ENCODE data around the gene BEST4.
"Not testable (repeated sequence)": the region's sequence is repeated elsewhere in the genome, so short reads cannot be mapped to it uniquely, and the experiment has no call there.

Gene BEST4

DNA sequence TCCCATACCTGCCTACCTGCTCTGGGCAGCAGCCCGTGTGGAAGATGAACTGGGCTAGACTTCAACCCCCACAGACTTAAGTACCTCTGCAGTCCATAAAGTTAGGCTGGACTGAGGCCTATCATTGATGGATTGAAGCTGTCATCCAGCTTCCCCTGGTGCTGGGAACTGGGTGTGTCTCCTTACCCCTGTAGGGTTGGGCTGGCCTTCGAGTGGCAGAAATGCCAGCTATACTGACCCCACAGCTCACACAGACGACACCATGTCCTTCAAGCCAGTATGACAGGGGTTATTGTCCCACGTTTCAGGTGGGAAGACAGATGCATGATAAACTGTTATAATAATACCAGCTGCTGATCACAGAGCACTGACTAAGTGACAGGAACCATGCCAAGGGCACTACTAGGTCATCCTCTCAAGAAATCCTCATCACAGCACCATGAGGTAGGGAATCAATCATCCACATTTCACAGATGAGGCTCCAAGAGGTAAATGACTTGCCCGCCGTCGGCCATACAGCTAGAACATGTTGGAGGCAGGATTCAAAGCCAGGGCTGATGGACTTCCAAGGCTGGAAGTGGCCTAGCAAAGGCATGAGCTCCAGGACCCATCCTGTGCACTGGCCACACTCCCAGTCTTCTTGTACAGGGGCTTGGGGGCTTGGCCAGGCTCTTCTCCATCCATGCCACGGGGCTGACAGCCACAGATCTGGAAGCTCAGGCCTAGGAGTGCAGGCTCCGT lies at the start of gene BEST4:
Gene BEST4, minus strand, starts transcription at position 51 of the 741 bp plus-strand sequence. CDS start 465 bp downstream, outside the sequence.
- no peak for DNase-seq

DNA sequence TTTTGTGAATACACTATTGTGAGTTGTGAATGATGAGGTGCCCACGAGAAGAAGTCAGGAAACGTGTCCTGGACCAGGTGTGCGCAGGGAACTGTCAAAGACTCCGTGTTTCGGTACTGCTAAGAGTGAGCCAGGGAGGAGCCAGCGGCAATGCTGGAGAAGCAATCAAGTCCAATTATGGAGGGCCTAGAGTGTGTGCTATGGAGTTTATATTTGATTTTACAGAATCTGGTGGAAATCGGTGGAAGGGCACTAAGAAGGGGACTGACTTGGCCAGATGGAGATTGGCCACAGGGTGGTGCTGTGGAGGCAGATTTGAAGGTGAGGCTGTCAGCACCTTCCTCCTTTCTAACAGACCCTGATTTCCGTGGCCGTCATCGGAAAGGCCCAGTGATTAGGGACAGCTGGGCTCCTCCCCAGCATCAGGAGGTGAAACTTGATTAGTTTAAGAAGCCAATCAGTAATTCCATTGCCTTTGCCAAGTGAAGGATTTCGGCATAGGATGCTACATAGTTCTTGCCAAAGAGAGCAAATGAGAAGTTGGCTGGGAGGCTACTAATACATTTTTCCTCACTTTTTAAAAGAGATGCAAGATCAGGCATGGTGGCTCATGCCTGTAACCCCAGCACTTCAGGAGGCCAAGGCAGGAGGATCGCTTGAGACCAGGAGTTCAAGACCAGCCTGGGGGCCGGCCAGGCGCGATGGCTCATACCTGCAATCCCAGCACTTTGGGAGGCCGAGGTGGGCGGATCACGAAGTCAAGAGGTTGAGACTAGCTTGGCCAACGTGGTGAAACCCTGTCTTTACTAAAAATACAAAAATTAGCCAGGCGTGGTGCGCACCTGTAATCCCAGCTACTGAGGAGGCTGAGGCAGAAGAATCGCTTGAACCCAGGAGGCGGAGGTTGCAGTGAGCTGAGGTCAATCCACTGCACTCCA lies 48.0 kb upstream of the BEST4 start:
- DNase-seq, result peak; percentile 88

DNA sequence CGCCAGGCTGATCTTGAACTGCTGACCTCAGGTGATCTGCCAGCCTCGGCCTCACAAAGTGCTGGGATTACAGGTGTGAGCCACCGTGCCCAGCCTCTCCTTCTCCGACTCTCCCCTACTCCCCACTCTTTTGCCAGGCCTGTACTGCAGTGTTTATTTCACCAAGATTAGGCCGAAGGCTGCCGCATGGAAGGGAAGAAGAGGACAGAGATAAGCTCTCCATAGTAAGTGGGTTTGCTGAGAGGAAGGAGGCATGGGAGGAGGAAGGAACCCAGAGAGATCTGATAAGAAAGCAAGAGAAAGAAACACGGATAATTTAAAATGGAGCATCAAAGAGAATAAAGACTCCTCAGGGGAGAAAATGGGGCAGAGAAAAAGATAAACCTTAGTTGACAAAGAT lies 46.4 kb upstream of the BEST4 start:
- DNase-seq, result no peak

DNA sequence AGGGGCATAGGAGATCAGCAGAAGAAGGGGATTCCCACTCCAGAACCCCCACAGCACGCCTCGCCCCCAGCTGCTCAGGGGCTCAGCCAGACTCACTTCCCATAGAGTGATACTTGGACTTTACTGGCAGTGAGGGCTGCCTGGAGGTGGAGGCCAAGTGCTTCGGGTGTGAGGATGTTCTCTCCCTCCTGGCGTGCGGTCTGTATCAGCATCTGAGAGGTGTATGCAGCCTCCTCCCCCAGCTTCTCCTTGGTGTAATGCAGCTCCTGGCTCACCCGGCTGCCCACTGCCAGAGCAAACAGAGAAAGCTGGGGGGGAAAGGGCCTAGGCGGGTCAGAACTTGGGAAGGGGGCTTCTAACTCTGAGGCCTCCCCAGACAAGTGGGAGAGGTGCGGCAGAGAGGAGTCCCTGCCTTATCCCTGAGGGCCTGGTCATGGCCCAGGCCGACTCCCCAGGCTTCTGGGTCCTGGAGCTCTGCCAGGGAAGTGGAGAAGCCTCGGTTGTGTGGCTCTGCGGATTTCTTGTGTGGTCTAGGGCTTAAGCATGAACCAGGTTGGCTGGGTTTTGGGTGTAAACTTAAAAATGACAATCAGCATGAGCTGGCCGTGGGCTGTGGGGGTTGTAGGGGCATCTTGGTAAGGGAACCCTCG lies 44.2 kb upstream of the BEST4 start:
- no peak for DNase-seq

DNA sequence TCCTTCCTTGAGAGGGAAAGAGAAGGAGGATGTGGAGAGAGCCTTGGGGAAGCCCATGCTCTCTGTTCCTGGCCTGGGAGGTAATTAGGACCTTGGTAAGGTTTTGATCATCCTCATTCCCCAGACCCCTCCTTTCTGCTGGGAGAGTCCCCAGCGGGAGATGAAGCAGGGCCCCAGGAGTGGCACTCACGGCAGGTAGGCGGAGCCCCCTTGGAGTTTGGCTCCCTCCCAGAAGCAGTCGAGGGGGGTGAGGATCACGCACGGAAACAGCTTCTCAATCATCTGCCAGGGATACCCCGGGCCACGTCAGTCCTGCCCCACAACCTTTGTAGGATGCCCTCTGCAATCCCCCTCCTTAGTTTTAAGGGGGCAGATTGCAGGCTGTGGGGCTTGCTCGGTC lies 43.5 kb upstream of the BEST4 start:
- no peak for DNase-seq

DNA sequence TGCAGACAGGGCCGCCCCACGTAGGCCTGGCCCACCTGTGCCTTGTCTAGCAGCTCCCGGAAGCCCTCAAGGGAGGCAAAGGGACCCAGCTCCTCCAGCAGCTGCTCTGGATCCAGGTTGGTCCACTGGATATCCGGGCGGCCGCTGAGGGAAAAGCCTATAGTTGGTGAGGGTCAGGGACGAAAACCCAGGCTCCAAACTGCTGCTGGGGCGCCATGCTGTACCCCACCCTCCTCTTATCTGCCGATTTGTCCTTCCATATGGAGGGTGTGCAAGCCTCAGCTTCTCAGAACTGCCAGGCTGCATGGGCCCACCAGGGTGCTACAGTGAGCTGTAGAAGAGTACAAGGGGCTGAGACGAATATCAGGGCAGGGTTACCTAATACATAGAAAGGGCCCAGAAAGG lies 42.9 kb upstream of the BEST4 start:
- no peak for DNase-seq

DNA sequence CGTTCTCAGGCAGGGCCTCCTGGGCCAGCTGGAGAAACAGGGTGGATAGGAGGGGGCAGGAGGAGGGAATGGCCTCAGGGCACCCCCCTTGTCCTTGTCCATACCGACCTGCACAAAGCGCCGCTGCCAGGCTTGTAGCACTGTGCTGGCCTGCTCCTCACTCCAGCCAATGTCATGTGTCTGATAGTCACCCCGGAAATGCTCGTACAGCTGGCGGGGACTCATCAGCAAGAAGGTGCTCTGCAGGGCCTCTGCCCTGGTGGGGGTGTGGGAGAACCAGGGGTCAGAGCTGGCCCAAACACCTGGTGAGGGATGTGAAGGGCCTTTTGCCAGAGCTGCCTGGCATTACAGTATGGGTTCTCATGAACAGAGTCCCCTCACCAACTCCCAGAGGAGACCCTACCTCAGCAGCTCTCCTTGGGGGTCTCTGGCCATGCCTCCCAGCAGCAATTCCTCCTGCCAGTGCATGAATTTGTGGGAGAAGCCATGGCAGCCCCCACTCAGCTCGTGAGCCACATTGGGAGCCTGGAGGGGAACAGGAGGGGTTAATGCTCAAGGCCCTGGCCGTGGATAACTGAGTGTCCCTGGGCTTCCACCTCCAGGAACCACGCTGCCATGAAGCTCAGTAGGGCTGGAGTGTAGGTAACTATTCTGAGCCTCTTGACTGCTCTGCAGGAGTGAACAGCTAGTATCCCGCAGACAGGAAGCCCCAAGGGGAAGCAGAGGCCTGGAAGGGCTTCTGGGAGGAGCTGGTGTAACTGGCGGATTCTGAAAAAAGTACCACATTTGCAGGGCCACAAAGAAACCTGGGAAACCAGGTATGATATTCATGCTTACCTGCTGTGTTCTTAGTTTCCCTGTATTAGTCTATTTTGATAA lies 41.8 kb upstream of the BEST4 start:
- no peak for DNase-seq

DNA sequence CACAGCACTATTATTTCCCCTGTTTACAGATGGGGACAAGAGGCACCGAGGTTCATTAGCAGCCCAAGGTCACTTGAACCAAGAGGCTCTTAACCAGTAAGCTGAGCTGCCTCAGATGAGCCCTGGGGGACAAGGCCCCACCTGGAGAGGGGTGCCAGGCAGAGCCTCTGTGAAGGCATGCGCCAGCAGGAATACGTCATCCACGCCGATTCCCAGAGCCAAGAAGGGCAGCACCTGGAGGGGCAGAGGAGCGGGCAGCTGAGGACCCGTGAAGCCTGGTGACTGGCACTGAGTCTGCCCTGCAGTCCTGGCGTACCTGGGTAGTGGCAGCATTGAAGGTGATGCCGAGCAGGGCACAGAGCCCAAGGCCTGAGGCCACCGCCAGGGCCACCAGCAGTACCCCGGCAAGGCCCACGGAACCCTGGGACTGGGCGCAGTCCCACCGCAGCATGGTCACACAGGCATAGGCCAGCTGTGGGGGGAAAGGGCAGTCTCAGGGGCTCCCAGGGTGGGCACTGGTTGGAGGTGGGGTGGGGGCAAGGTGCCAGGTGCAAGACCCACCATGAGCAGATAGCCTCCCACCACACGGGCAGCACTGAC lies 41.0 kb upstream of the BEST4 start:
- no peak for DNase-seq

DNA sequence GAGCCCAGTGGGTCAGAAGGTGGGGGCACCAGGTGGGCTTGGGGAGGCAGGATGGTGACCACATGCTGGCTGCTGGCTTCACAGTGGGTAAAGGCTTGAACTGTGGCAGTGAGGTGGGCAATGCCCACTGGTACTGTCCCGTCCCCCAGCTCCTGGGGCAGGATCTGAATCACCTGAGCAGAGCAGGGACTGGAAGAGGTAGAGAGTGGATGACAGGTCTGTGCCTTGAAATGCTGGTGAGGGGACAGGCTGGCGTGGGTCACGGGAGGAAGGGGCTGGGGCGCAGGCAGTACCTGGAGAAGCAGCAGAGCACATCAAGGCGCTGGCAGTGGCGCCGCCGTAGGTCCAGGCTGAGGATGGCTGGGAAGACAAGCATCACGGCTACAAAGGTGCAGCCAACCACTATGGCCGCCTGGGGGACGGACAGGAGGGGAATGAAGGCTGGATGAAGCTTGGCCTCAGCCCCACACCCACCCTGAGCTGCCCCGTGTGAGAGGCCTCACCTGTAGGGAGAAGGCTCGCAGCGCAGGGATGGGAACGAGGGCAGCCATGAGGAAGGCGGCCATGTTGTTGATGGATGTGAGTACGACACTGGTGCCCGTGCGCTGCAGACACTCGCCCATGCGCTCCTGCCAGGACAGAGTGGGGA lies 40.2 kb upstream of the BEST4 start:
- no peak for DNase-seq

DNA sequence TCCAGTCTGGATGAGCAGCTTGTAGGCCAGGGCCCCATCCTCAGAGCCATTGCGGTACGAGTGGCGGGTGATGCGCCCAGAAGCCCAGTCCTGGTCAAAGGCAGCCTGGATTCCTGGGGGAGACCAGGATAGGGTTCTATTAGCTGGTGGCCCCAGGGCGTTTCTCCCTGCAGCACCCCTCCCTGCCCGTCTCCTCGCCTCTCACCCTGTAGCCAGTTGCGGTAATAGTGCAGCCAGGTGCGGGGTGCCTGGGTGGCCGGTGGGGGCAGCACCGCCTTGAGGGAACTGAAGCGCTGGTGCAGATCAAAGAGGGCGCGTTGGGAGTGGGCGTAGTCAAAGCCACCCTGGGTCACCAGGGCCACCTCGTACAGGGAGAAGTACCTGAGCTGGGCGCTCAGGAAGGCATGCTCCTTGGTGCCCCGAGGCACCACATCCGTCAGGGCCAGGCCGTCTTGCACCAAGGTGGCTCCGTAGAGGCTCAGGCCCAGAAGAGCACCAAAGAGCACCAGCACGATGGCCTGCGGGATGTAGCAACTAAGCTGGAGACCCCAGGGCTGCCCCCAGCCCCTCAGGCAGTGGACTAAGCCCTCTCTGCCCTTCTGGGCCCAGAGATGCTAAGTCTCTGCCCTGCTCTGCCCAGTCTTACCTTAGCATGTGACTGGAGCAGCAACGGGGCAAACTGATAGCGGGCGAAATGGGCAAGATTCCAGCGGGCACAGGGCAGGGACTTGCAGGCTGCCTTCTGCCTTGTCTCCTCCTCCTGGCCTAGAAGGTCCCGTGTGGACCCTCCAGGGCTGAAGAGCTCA lies 39.4 kb upstream of the BEST4 start:
- DNase-seq, result no peak

DNA sequence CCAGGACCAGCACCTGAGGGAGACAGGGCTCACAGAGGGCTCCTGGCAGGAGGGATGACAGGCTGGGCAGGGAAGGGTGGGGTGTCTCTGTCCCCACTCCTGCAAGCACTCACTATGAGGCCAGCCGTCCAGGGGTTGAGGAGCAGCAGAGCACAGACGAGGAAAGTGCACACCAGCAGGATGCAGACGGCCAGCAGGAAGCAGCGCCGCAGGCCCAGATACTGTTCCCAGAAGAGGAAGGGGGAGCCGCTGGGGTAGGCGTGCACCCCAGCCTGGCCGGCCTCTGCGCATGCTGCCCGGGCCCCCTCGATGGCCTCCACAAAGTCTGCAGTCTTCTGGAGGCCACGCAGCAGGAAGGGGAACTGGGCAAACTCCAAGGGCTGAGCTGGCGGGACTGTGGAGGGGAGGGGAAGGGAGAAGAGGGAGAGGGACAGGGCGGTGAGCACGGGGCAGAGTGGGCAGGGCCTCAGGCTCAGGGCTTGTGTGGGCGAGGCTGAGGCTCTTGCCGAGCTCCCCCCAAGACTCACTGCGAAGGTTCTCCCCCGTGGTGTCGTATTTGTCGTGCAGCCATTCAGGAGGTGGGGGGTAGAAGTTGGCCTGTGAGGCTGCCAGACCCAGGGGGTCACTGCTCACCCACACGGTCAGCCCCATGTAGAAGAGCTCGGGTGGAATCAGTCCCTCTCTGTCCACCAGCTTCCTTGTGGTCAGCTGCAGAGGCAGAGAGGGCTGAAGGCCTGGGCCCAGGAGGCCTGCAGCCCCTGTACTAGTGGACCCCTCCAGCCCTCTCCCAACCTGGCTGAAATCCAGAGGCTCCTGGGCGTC lies 38.6 kb upstream of the BEST4 start:
- no peak for DNase-seq

DNA sequence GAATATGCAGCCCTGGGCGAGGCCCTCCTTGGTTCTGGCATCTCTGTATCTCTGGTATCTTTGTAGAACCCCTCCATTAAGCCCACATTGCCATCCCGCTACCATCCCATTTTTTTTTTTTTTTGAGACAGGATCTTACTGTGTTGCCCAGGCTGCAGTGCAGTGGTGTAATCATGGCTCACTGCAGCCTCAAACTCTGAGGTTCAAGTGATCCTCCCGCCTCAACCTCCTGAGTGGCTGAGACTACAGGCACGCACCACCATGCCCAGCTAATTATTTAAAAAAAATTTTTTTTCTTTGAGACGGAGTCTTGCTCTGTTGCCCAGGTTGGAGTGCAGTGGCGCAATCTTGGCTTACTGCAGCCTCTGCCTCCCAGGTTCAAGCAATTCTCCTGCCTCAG lies 36.4 kb upstream of the BEST4 start:
- DNase-seq, result not testable (repeated sequence)

DNA sequence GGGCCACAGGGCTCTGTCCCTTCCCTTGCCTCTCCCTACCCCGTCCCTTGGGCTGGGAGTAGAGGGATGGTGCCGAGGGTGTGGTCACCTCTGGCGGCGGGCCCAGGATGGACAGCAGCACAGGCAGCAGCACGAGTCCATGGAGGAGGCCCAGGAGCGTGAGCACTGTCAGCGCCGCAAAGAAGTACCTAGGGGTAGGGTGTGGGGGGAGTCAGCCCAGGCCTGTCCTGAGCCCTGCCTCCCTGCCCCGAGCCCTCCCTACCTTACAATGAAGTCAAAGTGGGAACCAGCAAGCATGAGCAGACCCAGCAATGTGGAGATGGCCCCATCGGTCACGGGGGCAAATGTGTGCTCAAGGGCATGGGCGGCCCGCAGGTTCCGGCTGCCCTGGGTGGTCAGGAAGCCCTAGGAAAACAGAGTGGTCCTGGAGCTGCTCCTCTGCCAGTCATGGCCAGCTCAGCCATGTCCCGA lies 35.0 kb upstream of the BEST4 start:
- DNase-seq, result no peak

DNA sequence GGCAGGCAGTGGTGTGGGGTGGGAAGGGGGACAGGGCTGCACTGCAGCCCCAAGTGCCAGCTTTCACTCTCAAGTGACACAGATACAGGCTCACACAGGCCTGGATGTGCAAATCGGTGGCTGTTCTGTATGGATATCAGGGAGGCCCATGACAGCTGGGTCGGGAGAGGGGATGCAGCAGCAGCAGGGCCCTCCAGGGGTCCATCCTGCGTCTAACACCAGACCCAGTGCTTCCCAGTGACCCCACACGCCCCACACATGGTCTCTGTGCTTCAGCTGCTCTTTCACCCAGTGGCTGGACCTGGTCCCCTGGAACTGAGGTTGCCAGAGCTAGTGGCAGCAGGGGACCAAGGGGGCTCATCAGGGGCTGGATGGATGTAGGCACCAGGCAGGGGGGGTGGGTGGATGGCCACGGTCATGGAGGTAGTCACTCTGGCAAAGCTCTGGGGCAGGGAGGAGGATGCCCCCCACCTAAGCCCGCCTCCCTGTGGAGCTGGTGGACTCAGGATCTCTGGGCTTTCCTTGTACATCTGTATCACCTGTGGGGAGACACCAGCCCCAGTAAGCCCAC lies 34.2 kb upstream of the BEST4 start:
- DNase-seq, result no peak

DNA sequence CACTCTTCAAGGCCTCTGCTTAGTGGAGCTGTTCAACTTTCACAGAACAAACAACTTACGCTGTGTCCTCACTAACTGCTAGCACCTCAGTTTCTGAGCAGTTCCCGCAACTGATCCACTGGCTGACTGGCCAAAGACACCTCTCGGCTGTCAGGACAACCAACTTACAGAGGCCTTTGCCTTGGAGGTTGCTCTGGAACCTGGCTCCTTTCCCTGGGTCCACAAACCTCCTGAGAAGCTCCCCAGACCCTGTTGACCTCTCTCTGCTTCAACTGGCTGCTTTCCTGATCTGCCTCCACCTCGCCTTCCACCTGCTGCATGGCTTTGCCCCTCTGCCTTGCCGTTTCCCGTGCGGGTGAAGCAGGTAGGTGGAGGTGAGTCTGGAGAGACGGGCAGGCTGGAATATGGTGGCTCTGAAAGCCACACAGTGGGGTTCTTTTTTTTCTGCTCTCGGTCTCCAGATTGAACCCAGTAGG lies 33.3 kb upstream of the BEST4 start:
- DNase-seq, result no peak

DNA sequence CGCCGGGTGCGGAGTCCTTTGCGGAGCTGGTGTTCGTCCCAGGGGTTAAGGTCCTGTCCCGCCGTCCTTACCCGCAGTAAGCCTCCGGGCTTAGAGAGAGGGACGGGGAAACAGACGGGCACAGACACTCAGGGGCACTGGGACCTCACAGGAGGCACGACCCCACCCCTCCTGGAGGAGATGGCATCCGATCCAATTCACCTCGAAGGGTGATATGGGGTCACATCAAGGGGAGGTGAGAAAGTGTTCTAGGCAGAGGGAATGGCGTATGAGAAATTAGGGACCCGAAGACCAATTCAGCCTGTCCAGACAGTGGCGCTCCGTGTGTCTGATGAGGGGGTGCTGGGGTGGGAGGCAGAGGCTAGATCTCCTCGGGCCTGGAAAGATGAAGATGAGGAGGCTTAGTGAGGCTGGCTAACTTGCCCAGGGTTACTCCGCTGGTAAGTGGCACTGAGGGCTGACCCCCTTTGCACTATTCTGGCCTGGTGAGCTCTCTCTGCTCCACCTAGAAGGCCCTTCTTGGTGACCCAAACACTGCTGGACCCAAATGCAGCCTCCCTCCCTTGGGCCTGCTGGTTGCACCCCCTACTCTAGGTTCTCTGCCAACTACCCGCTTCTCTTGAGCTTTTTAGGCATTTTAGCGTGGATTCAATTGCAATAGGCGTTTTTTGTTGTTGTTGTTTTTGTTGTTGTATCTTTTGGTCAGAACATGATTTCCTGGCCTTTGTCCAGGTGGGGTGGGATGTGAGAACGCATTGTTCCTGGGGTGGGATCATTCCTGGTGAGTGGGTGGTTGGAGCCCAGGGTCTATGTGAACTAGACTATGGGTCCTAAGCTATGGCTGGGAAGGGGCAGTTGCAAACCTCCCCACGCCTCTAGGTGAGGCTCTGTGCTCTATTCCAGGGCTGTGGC lies 32.6 kb upstream of the BEST4 start:
- DNase-seq, result no peak

DNA sequence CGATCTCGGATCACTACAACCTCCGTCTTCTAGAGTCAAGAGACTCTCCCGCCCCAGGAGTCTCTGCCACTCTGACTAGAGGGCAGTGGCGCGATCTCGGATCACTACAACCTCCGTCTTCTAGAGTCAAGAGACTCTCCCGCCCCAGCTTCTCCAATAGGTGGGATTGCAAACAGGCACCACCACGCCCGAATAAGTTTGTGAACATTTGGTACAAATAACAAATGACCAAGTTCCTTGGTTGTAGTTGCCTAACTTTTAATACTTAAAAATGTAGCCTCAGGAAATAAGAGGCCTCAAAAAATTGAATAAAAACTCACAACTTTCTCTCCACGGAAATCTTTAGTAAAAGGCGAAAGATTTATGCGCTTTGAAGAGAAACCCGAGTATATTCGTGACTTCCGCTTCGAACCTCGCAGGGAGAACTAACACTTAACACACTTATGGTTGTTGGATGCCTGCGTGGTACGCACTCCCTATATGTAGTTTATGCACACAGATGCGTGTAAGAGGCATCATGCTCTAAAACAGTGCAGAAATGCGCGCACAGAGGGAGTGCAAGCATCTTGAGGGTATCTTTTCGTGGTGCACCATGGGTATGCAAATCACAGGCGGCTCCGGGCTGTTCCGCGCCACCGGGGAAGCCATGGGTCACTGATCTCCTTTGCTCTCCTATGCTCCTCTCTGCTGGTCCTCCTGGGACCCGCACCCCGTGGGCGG lies 31.8 kb upstream of the BEST4 start:
- no peak for DNase-seq
